ENCODE results near the gene KIF21B. TPM values are rescaled to one million over a fixed set of nuclear protein-coding genes. Genes with fewer than 3 reads are reported as not detected.

Gene KIF21B
- total and polyA plus RNA-seq, 5 experiments from 2014 or later = 2.2 to 95.3 (median 8.3) TPM

DNA sequence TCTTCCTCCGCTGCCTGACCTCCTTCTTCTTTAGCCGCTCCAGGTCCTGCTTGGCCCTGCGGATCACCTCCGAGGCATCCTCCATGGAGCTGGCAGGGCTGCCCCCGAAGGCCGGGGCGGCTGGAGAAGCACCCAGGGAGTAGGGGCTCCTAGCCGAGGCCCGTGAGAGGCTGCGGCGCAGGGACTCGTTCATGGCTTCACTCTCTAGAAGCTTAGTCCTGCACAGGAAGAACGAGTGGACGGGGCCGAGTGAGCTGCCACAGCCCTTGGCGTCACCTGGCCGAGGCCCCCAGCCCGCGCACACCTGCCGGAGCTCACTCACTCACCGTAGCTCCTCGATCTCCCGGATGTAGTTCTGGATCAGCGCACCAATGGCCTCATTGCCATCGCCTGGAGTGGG is 23.1 kb downstream of the KIF21B start:
- peaks cover 11 to 92% (median 16%) of the 10 kb centered on the region in 3 donors for H3K36me3 Mint-ChIP-seq
- no peaks in the 10 kb centered on the region for H3K9me3 Mint-ChIP-seq
- POLR2A ChIA-PET = no interaction called here
- ATAC-seq (no peak), DNase-seq (no peak)
- H3K4me1 Mint-ChIP-seq = peaks cover 0 to 11% (median 2%) of the 10 kb centered on the region in 4 donors
- H3K27me3 Mint-ChIP-seq = no peaks in the 10 kb centered on the region
- peak overlapping the region in 1 of 10 donors; percentile 25 for H3K27ac Mint-ChIP-seq
- H3K4me3 Mint-ChIP-seq = no peak overlapping the region

DNA sequence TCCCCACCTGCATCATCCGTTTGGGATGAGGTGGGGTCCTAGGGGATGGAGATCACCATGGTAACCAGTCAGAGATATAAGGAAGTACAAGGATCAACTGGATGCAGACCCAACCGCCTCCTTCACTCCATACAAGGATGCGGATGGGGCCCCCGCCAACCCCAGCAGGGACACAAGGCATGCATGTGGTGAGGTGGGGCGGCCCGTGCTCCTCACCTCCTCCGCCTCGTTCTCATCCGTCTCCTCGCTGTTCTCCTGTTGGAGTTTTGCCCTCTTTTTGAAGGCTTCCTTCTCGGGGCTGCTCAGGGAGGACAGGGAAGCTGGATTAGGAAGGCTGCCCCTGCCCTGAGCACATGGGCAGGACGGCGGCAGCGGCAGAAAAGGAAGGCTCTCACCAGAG is 23.8 kb downstream of the KIF21B start:
- Mint-ChIP-seq H3K4me3 (no peak overlapping the region), H3K4me1 (peaks cover 0 to 14% (median 3%) of the 10 kb centered on the region in 4 donors), H3K27ac (peak overlapping the region in 1 of 10 donors; percentile 7), H3K27me3 (no peaks in the 10 kb centered on the region), H3K9me3 (no peaks in the 10 kb centered on the region), H3K36me3 (peaks cover 11 to 92% (median 16%) of the 10 kb centered on the region in 3 donors)
- no peak for ATAC-seq
- no peak for DNase-seq
- POLR2A ChIA-PET = interaction anchor here (1.5 kb wide), 1 partner anchor 23 kb away, joined by 4 read pairs; no protein-coding TSS in a partner anchor

DNA sequence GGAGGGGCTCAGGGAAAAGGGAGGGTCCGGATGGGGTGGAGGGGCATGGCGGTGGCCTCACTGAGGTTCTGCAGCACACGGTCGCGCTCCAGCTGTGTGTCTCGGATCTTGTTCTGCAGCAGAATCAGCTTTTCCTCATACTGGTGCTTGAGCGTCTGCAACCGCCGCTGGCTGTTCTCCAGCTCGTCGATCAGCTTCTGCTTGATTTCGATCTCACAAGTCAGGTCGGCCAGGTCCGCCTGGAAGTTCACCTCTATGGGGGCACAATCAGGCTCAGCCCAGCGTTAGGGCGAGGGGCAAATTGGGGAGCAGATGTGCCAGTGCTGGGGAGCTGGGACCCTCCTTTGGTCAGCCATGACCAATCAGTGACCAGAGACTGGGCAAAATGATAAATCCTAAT is 25.2 kb downstream of the KIF21B start:
- no peak overlapping the region for H3K27ac Mint-ChIP-seq
- peaks cover 11 to 91% (median 13%) of the 10 kb centered on the region in 3 donors for H3K36me3 Mint-ChIP-seq
- POLR2A ChIA-PET = interaction anchor here (0.6 to 1.5 kb wide), 2 partner anchors 24 to 60 kb away, joined by 4 to 5 read pairs; no protein-coding TSS in a partner anchor
- no peaks in the 10 kb centered on the region for H3K27me3 Mint-ChIP-seq
- DNase-seq (no peak), ATAC-seq (no peak)
- no peak overlapping the region for H3K4me3 Mint-ChIP-seq
- H3K9me3 Mint-ChIP-seq = no peaks in the 10 kb centered on the region
- peaks cover 0 to 14% (median 3%) of the 10 kb centered on the region in 4 donors for H3K4me1 Mint-ChIP-seq

DNA sequence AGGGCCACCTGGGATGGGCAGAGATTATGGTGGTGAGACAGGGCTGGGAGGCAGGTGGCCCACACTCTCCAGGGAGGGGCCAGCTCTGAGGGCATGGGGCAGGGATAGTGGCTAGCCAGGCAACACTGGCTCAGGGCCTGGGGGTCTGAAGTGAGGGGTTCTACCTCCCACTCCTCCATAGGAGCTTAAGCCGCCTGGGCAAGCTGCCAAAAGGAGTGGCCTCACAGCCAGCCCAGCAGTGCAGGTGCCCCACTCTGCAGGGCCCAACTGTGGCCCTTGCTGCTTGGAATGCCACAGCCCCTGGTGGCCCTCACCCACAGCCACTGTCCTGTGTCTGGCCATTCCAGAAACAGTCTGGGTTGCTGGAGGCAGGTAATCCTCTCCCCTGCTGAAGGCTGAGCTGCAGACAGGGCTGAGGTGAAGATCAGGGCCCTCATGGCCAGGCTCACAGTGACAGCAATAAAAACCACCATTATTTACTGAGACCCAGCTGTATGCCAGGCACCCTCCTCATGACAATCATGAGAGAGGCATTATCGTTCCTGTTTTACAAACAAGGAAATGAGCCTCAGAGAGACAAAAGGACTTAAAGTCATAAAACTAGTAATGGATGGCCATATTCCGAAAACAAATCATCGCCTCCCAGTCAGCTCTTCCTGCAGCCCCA is 31.0 kb downstream of the KIF21B start:
- Mint-ChIP-seq H3K4me3 (no peak overlapping the region), H3K36me3 (peaks cover 6 to 85% (median 7%) of the 10 kb centered on the region in 3 donors), H3K27ac (peak overlapping the region in 3 of 10 donors; percentile 24 to 52 (median 28)), H3K4me1 (peaks cover 0 to 11% (median 3%) of the 10 kb centered on the region in 4 donors), H3K9me3 (no peaks in the 10 kb centered on the region), H3K27me3 (no peaks in the 10 kb centered on the region)
- DNase-seq = no peak
- POLR2A ChIA-PET = interaction anchor here (1.4 kb wide), 1 partner anchor 27 kb away, joined by 3 read pairs; no protein-coding TSS in a partner anchor
- no peak for ATAC-seq

DNA sequence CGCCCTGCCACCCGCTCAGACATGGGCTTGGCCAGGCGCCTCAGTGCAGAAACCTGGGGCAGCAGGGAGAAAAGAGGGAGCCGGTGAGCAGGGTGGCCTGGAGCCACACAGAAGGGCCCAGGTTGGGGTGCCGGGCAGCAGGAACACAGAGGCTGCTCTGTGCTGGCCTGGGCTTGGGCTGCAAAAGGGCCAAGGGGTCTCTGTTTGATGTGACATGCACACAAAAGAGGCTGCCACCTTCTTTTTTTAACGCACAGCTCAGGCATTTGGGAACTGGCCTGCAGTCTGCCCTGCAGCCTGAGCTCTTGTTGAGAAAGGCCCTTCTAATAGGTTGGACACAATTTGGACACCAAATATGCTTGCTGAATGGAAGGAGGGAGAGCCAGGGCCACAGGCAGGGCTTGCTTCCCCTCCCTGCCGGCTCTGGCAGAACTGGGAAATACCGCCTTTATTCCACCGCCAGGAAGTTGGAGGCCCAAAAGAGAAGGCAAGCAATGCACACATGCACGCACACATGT is 32.4 kb downstream of the KIF21B start:
- no peak overlapping the region for H3K4me3 Mint-ChIP-seq
- no peak for ATAC-seq
- H3K9me3 Mint-ChIP-seq = no peaks in the 10 kb centered on the region
- peaks cover 0 to 6% (median under 1%) of the 10 kb centered on the region in 4 donors for H3K4me1 Mint-ChIP-seq
- H3K27ac Mint-ChIP-seq = peak overlapping the region in 2 of 10 donors; percentile 39 to 48
- POLR2A ChIA-PET = interaction anchor here (0.5 kb wide), 1 partner anchor 369 kb away, joined by 3 read pairs; no protein-coding TSS in a partner anchor
- H3K36me3 Mint-ChIP-seq = peaks cover 0 to 85% (median 13%) of the 10 kb centered on the region in 3 donors
- DNase-seq = no peak
- H3K27me3 Mint-ChIP-seq = no peaks in the 10 kb centered on the region

DNA sequence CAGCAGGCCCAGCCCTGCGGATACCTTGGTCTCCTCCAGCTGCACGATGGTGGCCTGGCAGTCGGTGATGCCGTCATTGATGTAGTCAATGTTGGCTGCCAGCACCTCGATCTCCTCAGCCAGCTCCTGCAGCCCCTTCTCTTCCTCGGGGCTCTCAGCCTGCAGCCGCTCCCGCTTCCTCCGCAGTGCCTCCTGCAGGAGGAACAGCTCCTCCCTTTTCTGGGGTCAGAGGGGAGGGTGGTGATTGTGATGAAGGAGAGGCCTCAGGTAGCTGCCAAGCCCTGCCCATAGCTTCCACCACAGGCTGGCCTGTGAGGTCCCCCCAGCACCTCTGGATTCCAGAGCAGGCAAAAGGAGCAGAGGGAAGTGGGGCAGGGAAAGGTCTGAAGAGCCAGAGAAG is 33.4 kb downstream of the KIF21B start:
- no peak overlapping the region for H3K4me3 Mint-ChIP-seq
- peaks cover 0 to 3% (median under 1%) of the 10 kb centered on the region in 4 donors for H3K4me1 Mint-ChIP-seq
- H3K9me3 Mint-ChIP-seq = no peaks in the 10 kb centered on the region
- no peak overlapping the region for H3K27ac Mint-ChIP-seq
- DNase-seq (no peak), ATAC-seq (no peak)
- peaks cover 0 to 87% (median 15%) of the 10 kb centered on the region in 3 donors for H3K36me3 Mint-ChIP-seq
- POLR2A ChIA-PET = no interaction called here
- H3K27me3 Mint-ChIP-seq = no peaks in the 10 kb centered on the region

- Mint-ChIP-seq H3K4me1 (peaks cover 0 to 1% (median under 1%) of the 10 kb centered on the region in 4 donors), H3K4me3 (no peak overlapping the region), H3K36me3 (peaks cover 0 to 87% (median 19%) of the 10 kb centered on the region in 3 donors), H3K9me3 (no peaks in the 10 kb centered on the region), H3K27me3 (no peaks in the 10 kb centered on the region), H3K27ac (peak overlapping the region in 6 of 10 donors; percentile 50 to 84 (median 64))
- DNase-seq = no peak
- no peak for ATAC-seq
- POLR2A ChIA-PET = no interaction called here
These were observed 34.2 kb downstream of the KIF21B start for GRCh38 chr1:200989337-200989736.

DNA sequence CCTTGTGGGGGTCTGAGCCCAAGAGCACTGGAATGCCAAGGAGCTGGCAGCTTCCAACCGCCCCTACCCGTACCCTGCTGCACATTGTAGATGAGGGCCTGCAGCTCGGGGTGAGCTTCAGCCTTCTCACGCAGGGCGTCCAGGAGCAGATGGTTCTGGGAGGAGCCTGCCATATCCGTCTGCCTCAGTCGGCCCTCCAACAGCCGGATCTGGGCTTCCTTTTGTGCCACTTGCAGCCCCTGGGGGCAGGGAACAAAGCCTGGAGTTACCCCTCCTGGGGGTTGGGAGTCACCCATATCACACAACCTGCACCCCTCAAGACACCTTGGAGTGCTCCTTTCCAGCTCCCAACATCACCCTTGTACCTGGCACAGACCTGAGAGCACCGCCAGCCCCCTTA is 34.8 kb downstream of the KIF21B start:
- Mint-ChIP-seq H3K27me3 (no peaks in the 10 kb centered on the region), H3K27ac (peak overlapping the region in 4 of 10 donors; percentile 46 to 76 (median 57)), H3K4me1 (peaks cover 0 to 1% (median under 1%) of the 10 kb centered on the region in 4 donors), H3K9me3 (no peaks in the 10 kb centered on the region), H3K4me3 (no peak overlapping the region), H3K36me3 (peaks cover 0 to 88% (median 19%) of the 10 kb centered on the region in 3 donors)
- ATAC-seq = no peak
- DNase-seq = no peak
- POLR2A ChIA-PET = no interaction called here

DNA sequence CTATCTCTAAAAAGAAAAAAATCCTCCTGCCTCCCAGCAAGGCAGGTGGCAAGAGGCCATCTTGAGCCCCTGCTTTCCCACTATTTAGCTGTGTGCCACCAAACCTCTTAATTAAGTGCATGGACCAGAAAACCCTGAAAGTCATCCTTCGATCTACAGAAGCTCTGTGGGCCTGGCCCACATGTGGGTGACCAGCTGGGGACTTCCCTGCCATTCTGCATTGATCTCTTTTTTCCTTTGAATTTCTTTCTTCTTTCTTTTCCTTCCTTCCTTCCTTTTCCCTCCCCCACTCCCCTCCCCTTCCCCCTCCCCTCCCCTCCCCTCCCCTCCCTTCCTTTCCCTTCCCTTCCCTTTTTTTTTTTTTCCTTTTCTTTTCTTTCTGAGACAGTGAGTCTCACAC is 38.0 kb downstream of the KIF21B start:
- POLR2A ChIA-PET = no interaction called here
- H3K9me3 Mint-ChIP-seq = no peaks in the 10 kb centered on the region
- H3K4me3 Mint-ChIP-seq = no peak overlapping the region
- no peaks in the 10 kb centered on the region for H3K27me3 Mint-ChIP-seq
- peaks cover 1 to 89% (median 36%) of the 10 kb centered on the region in 3 donors for H3K36me3 Mint-ChIP-seq
- peak overlapping the region in 4 of 10 donors; percentile 69 to 83 (median 78) for H3K27ac Mint-ChIP-seq
- ATAC-seq (no peak), DNase-seq (no peak)
- H3K4me1 Mint-ChIP-seq = peaks cover 0 to 2% (median under 1%) of the 10 kb centered on the region in 4 donors

- POLR2A ChIA-PET = interaction anchor here (1.2 kb wide), 2 partner anchors 10 to 37 kb away, joined by 3 to 4 read pairs; no protein-coding TSS in a partner anchor
- no peak for ATAC-seq
- DNase-seq = no peak
- peaks cover 0 to 2% (median under 1%) of the 10 kb centered on the region in 4 donors for H3K4me1 Mint-ChIP-seq
- no peaks in the 10 kb centered on the region for H3K9me3 Mint-ChIP-seq
- peak overlapping the region in 5 of 10 donors; percentile 53 to 79 (median 64) for H3K27ac Mint-ChIP-seq
- H3K36me3 Mint-ChIP-seq = peaks cover 5 to 91% (median 49%) of the 10 kb centered on the region in 3 donors
- no peaks in the 10 kb centered on the region for H3K27me3 Mint-ChIP-seq
- H3K4me3 Mint-ChIP-seq = no peak overlapping the region
These were observed 40.4 kb downstream of the KIF21B start for GRCh38 chr1:200983035-200983561.

GRCh38 chr1:200982071-200982945 is 41.2 kb downstream of the KIF21B start:
- Mint-ChIP-seq H3K4me1 (peaks cover 0 to 2% (median under 1%) of the 10 kb centered on the region in 4 donors), H3K27me3 (no peaks in the 10 kb centered on the region), H3K4me3 (no peak overlapping the region), H3K36me3 (peaks cover 5 to 91% (median 42%) of the 10 kb centered on the region in 3 donors), H3K9me3 (no peaks in the 10 kb centered on the region), H3K27ac (peak overlapping the region in 4 of 10 donors; percentile 18 to 80 (median 60))
- POLR2A ChIA-PET = interaction anchor here (1.2 kb wide), 2 partner anchors 9 to 38 kb away, joined by 3 to 4 read pairs; no protein-coding TSS in a partner anchor
- ATAC-seq (no peak), DNase-seq (no peak)

DNA sequence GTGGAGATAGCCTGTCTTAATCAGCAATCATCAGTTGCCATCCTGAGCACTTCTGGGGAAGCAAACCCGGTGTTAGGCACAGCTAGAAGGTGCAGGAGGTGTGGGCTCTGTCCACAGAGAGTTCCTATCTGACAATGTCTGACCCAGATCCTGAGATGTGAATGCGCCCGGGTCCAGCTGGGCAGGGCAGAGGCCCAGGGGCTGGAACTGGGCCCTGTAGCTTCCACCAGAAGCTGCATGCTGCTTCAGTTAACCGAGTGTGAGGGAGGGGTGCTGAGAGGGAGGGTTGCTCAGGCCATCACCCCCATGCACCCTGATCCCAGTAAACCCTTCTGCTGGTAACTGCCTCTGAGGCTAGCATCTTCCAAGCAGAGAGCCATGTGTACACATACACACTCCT is 42.2 kb downstream of the KIF21B start:
- peak overlapping the region in 4 of 10 donors; percentile 18 to 43 (median 20) for H3K27ac Mint-ChIP-seq
- H3K27me3 Mint-ChIP-seq = no peaks in the 10 kb centered on the region
- H3K4me1 Mint-ChIP-seq = peaks cover 0 to 2% (median under 1%) of the 10 kb centered on the region in 4 donors
- DNase-seq (no peak), ATAC-seq (no peak)
- H3K36me3 Mint-ChIP-seq = peaks cover 5 to 91% (median 39%) of the 10 kb centered on the region in 3 donors
- no peaks in the 10 kb centered on the region for H3K9me3 Mint-ChIP-seq
- POLR2A ChIA-PET = no interaction called here
- no peak overlapping the region for H3K4me3 Mint-ChIP-seq
